GM12872 (cell line): ENCODE results near the gene SDF4.

Experiments
- TF ChIP-seq, protein P1 (sequence below): IDR thresholded peaks from 3 replicates; pipeline ENCODE4 v1.5.1; 2011; ENCODE audit warnings: low read depth, mild to moderate bottlenecking, low read length, moderate library complexity; ENCODE audit not compliant: insufficient read depth

Gene SDF4

DNA sequence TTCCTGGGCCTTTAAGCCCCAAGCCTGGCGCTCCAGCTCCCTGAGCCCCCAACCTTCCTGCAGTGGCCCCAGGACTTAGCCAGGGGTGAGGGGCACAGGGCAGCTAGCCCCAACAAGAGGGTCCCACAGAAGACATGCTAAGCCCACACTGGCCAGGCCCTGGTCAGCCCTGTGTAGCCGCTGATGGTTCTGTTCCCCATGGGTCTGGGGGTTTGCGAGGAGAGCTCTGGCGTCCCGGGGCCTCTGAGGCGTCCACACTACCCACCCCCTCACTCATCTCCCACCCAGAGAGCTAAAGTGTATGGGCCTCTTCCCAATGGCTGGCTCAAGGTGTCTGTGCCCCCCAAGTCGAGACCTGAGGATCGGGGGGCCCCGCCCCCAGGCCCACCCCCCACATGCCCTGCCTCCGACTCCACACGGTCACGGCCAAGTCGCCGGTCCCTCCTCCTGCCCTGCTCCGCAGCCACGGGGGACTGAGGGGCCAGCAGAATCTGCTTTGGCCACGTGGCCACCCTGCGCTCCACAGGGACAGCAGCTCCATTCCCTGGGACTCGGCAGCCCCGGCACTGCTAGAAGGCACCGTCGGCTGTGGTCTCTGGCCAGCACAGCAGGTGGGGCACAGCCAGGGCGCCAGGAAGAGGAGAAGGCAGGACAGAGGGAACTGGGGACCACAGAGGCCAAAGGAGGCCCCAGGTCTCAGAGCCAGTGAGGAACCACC, 33.2 kb downstream of the SDF4 start:
- TF ChIP-seq, protein P1, sequence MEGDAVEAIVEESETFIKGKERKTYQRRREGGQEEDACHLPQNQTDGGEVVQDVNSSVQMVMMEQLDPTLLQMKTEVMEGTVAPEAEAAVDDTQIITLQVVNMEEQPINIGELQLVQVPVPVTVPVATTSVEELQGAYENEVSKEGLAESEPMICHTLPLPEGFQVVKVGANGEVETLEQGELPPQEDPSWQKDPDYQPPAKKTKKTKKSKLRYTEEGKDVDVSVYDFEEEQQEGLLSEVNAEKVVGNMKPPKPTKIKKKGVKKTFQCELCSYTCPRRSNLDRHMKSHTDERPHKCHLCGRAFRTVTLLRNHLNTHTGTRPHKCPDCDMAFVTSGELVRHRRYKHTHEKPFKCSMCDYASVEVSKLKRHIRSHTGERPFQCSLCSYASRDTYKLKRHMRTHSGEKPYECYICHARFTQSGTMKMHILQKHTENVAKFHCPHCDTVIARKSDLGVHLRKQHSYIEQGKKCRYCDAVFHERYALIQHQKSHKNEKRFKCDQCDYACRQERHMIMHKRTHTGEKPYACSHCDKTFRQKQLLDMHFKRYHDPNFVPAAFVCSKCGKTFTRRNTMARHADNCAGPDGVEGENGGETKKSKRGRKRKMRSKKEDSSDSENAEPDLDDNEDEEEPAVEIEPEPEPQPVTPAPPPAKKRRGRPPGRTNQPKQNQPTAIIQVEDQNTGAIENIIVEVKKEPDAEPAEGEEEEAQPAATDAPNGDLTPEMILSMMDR = no peak

DNA sequence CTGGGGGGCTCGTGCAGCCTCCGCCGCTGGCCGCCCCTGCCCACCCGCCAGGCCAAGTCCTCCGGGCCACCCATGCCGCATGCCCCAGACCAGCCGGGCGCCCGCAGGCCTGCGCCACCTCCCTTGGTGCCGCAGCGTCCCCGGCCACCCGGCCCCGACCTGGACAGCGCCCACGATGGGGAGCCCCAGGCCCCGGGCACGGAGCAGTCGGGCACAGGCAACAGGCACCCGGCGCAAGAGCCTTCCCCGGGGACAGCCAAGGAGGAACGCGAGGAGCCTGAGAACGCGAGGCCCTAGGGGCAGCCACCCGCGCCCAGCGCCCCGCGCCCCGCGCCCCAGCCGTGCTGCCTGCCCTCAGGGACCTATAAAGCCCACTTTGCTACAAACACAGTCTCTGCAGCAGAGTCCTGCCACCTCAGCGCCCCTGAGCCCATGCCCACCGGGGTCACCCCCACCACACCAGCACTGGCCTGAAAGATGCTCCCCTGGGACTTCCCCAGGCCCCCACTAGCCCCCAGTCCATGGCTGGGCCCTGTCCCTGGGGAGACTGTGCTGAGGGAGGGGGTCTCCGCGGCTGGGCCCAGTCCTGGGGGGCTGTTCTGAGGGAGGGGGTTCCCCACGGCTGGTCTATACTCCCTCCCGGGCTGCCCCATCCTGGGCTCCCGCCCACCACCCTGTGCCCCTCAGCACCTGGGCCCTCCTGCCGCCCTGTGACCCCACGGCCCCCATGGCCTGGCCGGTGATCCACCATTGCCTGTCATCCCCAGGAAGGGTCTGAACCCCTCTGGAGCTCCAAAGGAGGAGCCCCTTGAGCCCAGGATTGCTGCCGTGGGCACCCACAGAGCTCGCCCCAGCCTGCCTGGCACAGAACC, 34.0 kb downstream of the SDF4 start:
- TF ChIP-seq, protein P1 = no peak

DNA sequence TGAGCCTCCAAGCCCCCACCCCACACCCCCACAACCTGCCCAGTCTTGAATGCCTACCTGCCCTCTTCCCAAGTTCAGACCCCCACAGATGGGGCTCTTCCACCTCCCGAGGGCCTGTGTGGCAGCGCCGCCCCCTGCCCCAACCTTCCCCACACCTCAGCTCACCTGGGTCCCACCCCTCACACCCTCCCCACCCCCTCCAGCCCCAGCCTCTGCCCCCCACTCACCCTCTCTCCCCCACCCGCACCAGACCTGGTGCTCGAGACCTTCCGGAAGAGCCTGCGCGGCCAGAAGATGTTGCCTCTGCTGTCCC, 34.7 kb downstream of the SDF4 start:
- TF ChIP-seq, protein P1 = no peak

DNA sequence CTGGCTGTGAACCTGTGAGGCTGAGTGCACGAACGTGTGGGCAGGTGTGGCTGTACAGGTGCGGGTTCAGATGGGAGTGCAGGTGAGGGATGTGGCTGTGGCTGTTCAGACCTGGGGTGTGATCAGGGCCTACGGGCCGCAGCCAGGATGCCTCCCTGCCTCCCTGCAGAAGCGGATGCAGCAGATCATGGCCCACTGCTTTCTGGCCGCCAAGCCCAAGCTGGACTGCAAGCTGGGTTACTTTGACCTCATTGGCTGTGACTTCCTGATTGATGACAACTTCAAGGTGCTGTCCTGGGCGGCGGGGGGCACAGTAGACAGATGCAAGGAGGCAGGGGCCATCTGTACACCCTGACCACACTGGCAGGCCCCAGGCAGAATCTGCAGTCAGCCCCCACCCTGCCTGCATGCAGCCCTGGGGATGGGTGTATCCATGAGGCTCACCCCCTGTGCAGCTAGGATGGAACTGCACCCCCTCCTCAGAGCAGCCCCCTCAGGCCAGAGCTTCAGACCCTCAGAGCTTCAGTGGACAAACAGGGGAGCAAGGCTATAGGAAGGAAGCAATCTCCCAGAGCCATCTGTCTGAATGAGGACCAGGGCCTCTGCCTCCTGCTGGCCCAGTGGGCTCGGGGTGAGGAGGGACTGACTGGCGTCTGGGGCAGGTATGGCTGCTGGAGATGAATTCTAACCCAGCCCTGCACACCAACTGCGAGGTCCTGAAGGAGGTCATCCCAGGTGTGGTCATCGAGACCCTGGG, 35.2 kb downstream of the SDF4 start:
- TF ChIP-seq, protein P1 = no peak

DNA sequence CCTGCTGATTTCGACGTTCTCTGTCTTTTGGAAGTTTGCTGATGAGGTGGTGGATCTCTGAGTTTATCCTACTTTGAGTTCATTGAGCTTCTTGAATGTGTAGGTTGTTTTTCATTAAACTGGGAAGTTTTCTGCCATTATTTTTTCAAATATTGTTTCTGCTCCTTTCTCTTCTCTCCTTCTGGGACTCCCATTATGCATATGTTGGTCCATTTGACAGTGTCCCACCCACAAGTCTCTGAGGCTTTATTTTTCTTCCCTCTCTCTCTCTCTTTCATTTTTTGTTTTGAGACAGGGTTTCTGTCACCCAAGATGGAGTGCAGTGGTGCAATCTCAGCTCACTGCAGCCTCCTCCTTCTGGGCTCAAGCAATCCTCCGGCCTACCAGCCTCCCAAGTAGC, 37.1 kb downstream of the SDF4 start:
- TF ChIP-seq, protein P1 = no peak

DNA sequence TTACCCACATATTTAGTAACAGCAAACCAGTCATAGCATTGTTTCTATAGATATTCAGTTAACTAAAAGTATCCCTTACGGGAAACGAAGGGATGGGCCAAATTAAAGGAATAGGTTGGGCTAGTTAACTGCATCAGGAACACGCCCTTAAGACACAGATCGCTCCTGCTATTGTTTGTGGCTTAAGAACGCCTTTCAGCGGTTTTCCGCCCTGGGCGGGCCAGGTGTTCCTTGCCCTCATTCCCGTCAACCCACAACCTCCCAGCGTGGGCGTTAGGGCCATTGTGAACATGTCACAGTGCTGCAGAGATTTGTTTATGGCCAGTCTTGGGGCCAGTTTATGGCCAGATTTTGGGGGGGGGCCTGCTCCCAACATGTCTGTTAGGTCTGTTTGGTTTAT, 40.1 kb downstream of the SDF4 start:
- TF ChIP-seq, protein P1 = no peak

DNA sequence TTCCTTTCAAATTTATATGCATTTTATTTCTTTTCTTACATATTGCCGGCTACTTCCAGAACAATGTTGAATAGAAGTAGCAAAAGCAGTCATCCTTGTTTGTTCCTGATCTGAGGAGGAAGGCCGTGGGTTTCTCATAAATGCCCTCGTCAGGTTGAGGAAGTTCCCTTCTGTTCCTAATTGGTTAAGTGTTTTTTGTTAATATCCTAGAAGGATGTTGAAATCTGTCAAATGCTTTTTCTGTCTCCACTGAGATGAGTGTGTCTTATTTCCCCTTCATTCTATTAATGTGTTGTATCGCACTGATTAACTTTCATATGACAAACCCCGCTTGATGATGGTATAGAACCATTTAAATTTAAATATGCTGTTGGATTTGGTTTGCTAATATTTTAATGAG, 42.7 kb downstream of the SDF4 start:
- TF ChIP-seq, protein P1 = no peak
